Stomach (tissue), 9 donors: ENCODE data around the gene KCNC1. TPM values are rescaled to one million over a fixed set of nuclear protein-coding genes. Genes with fewer than 3 reads are reported as not detected.

ENCODE experiments used
- DNase-seq, 2 donors: peaks; one replicate each; pipeline versions ENCODE4 v3.0.0 to v3.0.0-alpha.2; 2013 to 2019
- H3K27ac ChIP-seq, 5 donors: fragments of 200-600 bp in 4 of 5; sonication (generic) in 4 of 5; one replicate each; pipeline ENCODE4 v1.5.1; 2013 to 2019; ENCODE audit warnings: mild to moderate bottlenecking in 1 of 5, moderate library complexity in 1 of 5
- H3K27me3 ChIP-seq, 3 donors: fragments of 200-600 bp; sonication (generic); one replicate each; pipeline ENCODE4 v1.5.1; 2017 to 2019; ENCODE audit warnings: mixed run types in 1 of 3
- H3K36me3 ChIP-seq, 4 donors: fragments of 200-600 bp; sonication (generic); 1 replicate in 3 of 4; 2 replicates in 1 of 4; pipeline ENCODE4 v1.5.1; 2016 to 2019
- H3K4me1 ChIP-seq, 4 donors: fragments of 200-600 bp; sonication (generic); one replicate each; pipeline ENCODE4 v1.5.1; 2016 to 2019
- H3K4me3 ChIP-seq, 4 donors: fragments of 200-600 bp; sonication (generic) in 3 of 4; one replicate each; pipeline ENCODE4 v1.5.1; 2016 to 2019; ENCODE audit warnings: mild to moderate bottlenecking in 1 of 4
- H3K9me3 ChIP-seq, 4 donors: fragments of 200-600 bp; sonication (generic); one replicate each; pipeline ENCODE4 v1.5.1; 2016 to 2019
- CTCF ChIP-seq, 7 experiments: fragments of 450-650 bp in 4 of 7; fragments of 200-600 bp in 3 of 7; sonication (generic) in 3 of 7; IDR thresholded peaks; one replicate each; pipeline ENCODE4 v1.5.1; 2016 to 2019; ENCODE audit warnings: antibody characterized with exemption in 7 of 7, control low read depth in 2 of 7, mild to moderate bottlenecking in 1 of 7
- EP300 ChIP-seq: sonication (generic); formaldehyde crosslinking; IDR thresholded peaks from one replicate; pipeline ENCODE4 v1.6.1; 2017; ENCODE audit warnings: antibody characterized with exemption
- POLR2A ChIP-seq, 4 donors: fragments of 450-650 bp; IDR thresholded peaks; one replicate each; pipeline ENCODE4 v1.6.1; 2016; ENCODE audit warnings: antibody characterized with exemption in 4 of 4, control low read depth in 2 of 4, mild to moderate bottlenecking in 1 of 4, moderate library complexity in 1 of 4
- POLR2AphosphoS5 ChIP-seq, 3 donors: sonication (generic); formaldehyde crosslinking; IDR thresholded peaks; one replicate each; pipeline ENCODE4 v1.6.1; 2016; ENCODE audit warnings: antibody characterized with exemption in 3 of 3
- WGBS, 5 donors: extraction: QIAGEN DNeasy Blood & Tissue Kit in 3 of 5; methylation state at CpG; one replicate each; pipeline versions ENCODE4 v1.1.5 to v1.1.7; 2013 to 2018; 5-methylcytosine and 5-hydroxymethylcytosine counted together
- intact Hi-C: fragments of 100-400 bp; cut with DNase I; formaldehyde crosslinking; loops from one replicate; pipeline ENCODE4 v1.15.1; 2023; ENCODE audit warnings: low total_unique reads
- polyA plus RNA-seq, 3 donors: library from polyadenylated mRNA; stranded (reverse); fragments of 200-250 nt; gene quantifications; one replicate each; pipeline ENCODE4 v1.2.3, GENCODE V29; 2013
- total RNA-seq, 5 donors: library from RNA; depleted of rRNA; stranded (reverse); fragments of >200 nt; gene quantifications; one replicate each; pipeline versions ENCODE4 v1.1.0 to v1.2.3, GENCODE V29; 2014 to 2016
- donor health status: healthy with polysubstance abuse.
- donor health status: Bipolar disorder and iron deficiency.
- donor health status: healthy.

KCNC1 gene
- total and polyA plus RNA-seq, 8 donors, result 0.03 to 0.18 TPM; not detected in 6

GRCh38 chr11:17801166-17801565 is 66.6 kb downstream of the KCNC1 start:
- TF ChIP-seq POLR2A (IDR thresholded peaks at IDR 0.05) (no peak), EP300 (no peak), POLR2AphosphoS5 (IDR thresholded peaks at IDR 0.05) (no peak), CTCF (IDR thresholded peaks at IDR 0.05) (no peak)
- intact Hi-C loops, result no loop called here
- Histone ChIP-seq H3K36me3 (no peaks in the 10 kb centered on the region), H3K9me3 (no peaks in the 10 kb centered on the region), H3K27ac (no peak overlapping the region), H3K4me3 (no peak overlapping the region), H3K27me3 (no peaks in the 10 kb centered on the region), H3K4me1 (no peaks in the 10 kb centered on the region)
- WGBS, 5 donors, result 96 to 100% (median 99%) methylated on average over 3 to 4 of the region's 4 CpGs
- DNase-seq, result no peak

DNA sequence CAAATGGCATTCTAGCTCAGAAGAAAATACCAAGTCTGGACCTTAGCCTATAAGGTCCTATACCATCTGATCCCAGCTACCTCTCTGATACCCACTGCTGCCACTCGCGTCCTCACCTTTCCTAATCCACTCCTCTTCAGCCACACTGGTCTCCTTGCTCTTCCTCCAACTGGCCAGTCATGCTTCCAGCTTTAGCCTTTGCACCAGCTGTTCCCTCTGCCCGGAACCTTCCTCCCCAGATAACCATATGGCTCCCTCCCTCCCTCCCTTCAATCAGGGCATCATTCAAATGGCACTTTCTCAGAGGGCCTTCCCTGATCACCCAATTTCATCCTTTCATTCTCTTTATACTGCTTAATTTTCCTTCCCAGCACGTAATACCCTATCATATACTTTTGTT is 67.9 kb downstream of the KCNC1 start:
- TF ChIP-seq POLR2A (IDR thresholded peaks at IDR 0.05), result no peak
- TF ChIP-seq CTCF (IDR thresholded peaks at IDR 0.05), result no peak
- TF ChIP-seq EP300, result no peak
- no peak for TF ChIP-seq POLR2AphosphoS5 (IDR thresholded peaks at IDR 0.05)
- H3K9me3 ChIP-seq, result no peaks in the 10 kb centered on the region
- no peaks in the 10 kb centered on the region for H3K27me3 ChIP-seq
- H3K27ac ChIP-seq, result no peak overlapping the region
- no peak overlapping the region for H3K4me3 ChIP-seq
- intact Hi-C loops, result no loop called here
- H3K36me3 ChIP-seq, result no peaks in the 10 kb centered on the region
- no peak for DNase-seq
- 81 to 88% (median 85%) methylated on average over 4 of the region's 4 CpGs for WGBS, 5 donors
- no peaks in the 10 kb centered on the region for H3K4me1 ChIP-seq

GRCh38 chr11:17803754-17804334 is 69.3 kb downstream of the KCNC1 start:
- no peak overlapping the region for H3K27ac ChIP-seq
- no peaks in the 10 kb centered on the region for H3K4me1 ChIP-seq
- no peak overlapping the region for H3K4me3 ChIP-seq
- H3K9me3 ChIP-seq, result no peaks in the 10 kb centered on the region
- WGBS, 5 donors, result 83 to 90% (median 88%) methylated on average over 7 of the region's 7 CpGs
- intact Hi-C loops, result no loop called here
- TF ChIP-seq POLR2AphosphoS5 (IDR thresholded peaks at IDR 0.05) (no peak), EP300 (no peak), CTCF (IDR thresholded peaks at IDR 0.05) (no peak), POLR2A (IDR thresholded peaks at IDR 0.05) (no peak)
- H3K27me3 ChIP-seq, result no peaks in the 10 kb centered on the region
- no peaks in the 10 kb centered on the region for H3K36me3 ChIP-seq
- DNase-seq, result no peak

DNA sequence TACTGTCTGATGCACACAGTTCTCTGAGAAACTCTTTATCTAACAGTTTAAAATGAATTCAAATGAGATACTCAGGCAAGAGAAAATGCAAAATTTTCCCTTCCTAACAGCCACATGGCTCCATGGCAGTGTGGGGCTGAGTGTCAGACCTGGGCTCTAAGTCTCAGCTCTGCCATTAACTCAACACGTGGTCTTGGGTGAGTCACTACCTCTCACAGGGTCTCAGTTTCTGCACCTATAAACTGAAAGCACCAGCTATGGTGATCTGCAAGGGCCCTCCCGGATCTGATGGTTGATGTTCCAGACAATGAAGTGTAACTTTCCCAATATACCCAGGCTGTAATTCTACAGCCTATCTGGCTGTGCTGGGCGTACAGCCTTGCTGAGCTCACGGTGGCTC is 70.5 kb downstream of the KCNC1 start:
- Histone ChIP-seq H3K4me1 (no peaks in the 10 kb centered on the region), H3K4me3 (no peak overlapping the region), H3K27me3 (no peaks in the 10 kb centered on the region), H3K9me3 (no peaks in the 10 kb centered on the region), H3K27ac (no peak overlapping the region), H3K36me3 (no peaks in the 10 kb centered on the region)
- TF ChIP-seq CTCF (IDR thresholded peaks at IDR 0.05) (no peak), POLR2AphosphoS5 (IDR thresholded peaks at IDR 0.05) (no peak), POLR2A (IDR thresholded peaks at IDR 0.05) (no peak), EP300 (no peak)
- 93 to 100% (median 96%) methylated on average over 4 of the region's 4 CpGs for WGBS, 5 donors
- no peak for DNase-seq
- intact Hi-C loops, result no loop called here
